Amygdala (tissue), 56 donors: ENCODE measurements around the gene DLG4.
"Not testable (repeated sequence)": the region's sequence is repeated elsewhere in the genome, so short reads cannot be mapped to it uniquely, and the experiment has no call there.

Source experiments
- DNase-seq, 56 donors: peaks; one replicate each; lab custom pipeline; 2025; lab: John Stamatoyannopoulos, UW

DLG4 gene

DNA sequence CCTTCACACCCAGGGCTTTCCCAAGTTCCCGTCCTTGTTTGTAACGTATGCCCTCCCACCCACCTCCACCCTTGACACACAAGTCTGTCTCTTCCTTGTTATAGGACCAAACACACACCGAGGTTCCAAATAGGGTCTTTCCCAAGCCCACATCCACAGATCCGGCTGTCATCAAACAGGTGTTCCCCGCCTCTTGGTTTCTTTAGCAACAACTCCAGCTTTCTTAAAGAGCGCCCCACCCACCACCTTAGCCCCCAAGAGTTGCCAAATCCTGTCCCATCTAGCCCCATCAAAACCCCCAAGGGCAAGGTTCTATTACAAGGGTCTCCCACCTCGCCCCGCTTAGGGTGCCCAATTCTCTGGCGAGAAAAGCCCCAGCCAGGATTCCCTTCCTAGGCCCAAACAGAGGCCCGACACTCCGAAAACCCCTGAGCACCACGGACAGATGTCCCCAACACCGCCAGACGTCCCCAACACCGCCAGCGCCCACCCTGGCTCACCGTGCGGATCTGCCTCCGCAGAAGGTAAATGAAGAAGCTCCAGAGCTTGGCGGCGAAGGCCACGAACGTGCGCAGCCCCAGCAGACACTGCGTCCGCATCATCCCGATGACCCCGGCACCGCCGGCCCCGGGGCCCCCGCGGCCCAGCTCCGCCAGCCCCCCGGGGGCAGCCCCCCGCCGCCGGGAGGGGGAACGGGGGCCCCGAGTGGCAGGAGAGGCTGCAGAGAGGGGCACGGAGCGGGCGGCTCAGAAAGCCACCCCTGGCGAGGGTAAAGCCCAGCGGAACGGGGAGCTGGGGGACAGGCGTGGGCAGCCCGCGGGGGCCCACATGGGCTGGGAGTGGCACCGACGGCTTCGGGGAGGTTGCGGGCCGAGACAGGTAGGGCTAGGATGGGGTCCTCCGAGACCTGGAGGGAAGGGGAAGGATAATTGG, 31.3 kb upstream of the DLG4 start:
- DNase-seq = peak in 1 of 56 donors; percentile 36

DNA sequence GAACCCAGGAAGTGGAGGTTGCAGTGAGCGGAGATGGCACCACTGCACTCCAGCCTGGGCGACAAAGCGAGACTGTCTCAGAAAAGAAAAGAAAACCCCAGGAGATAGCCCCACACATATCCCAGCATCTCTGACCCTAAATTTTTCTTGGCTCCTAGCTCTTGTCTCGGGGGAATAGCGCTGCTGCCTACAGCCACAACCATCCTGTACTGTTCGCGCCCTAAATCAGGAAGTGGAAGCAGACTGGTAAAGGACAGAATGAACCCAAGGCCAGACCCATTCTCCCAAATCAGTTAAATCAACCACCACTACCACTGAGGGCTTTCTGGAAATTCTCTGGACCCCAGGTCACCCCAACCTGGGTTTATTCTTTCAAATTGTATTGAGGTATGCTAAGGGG, 30.2 kb upstream of the DLG4 start:
- DNase-seq = no peak

DNA sequence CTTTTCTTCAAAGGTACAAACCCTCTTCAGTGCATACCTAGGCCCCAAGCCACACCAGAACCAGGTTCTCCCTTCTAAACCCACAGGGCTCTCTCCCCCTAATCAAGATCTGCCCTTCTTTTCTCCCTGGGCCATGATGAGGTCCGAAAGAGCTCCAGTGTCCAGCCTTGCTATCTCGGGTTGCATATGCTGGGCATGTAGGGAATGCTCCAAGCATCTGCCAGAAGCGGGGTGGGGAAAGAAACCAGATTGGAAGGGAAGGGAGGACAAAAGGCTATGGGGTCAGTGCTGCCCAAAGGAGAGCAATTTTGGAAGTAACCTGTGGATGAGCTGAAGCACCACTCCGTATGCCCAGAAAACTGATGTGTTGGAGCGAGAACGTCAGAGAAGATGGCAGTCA, 29.6 kb upstream of the DLG4 start:
- no peak for DNase-seq

DNA sequence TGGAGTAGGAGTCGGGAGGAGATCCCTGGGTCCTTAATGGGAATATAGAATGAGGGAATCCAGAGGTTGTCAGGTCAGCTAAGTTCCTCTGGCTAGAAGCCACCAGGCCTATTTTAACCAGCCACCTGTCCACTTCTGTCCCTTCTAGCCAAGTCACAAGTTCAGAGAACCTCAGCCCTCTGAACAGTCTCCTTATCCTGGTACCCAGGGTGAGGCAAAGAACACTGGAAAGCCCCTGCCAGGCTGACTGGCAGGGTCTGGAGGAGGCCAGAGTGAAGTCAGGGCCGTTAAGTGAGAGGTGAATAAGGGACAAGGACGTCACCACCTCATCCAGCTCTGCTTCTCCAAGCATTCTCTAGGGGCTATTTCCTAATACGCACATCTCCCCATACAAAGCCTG, 29.2 kb upstream of the DLG4 start:
- no peak for DNase-seq

DNA sequence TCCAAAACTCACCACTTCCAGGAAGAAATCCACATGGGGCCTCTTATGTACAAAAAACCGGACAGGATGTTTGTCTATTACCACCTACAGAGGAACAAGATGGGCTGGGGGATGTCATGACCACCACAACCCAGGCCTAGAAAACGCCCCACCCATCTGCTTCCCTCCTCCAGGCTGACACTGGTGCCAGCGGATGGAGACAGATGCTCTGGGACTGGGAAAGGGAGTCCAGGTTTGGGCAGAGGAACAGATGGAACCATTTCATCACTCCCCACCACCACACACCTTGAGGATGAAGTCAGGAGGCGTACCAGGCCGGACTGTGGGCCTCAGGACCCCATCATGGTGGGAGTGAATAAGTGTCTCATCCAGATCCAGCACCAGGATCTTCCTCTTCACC, 27.1 kb upstream of the DLG4 start:
- no peak for DNase-seq

DNA sequence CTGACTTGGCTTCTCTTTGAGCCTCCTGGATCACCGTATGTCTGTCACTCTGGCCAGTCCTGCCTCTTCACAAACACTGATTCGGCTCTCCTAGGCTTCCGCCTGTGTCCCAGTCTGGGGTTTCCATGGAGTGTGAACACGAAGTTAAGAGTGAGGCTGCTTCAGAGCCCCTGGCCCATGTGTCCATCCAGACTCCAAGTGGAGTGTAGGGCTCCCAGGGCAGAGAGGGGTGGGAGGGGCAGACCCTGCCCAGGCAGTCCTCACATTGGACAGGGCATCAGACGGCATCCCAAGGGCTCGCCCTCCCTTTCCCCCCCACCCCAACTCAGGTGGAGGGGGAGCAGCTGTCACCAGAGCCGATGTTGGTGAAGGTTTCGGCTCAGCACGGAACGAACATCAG, 24.2 kb upstream of the DLG4 start:
- DNase-seq = not testable (repeated sequence)

DNA sequence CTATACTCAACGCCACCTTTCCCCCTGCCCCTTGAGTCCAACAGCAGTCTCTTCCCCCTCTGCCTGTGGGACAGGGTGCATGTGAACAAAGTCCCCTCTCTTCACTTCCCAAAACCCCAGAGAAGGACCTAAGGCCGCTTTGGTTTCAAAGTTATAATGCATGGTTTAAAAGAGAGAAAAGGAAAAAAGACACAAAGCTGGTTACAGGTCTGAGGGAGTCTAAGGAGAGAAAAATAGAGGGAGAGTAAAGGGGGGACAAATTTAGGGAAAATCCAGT, 23.8 kb upstream of the DLG4 start:
- no peak for DNase-seq

DNA sequence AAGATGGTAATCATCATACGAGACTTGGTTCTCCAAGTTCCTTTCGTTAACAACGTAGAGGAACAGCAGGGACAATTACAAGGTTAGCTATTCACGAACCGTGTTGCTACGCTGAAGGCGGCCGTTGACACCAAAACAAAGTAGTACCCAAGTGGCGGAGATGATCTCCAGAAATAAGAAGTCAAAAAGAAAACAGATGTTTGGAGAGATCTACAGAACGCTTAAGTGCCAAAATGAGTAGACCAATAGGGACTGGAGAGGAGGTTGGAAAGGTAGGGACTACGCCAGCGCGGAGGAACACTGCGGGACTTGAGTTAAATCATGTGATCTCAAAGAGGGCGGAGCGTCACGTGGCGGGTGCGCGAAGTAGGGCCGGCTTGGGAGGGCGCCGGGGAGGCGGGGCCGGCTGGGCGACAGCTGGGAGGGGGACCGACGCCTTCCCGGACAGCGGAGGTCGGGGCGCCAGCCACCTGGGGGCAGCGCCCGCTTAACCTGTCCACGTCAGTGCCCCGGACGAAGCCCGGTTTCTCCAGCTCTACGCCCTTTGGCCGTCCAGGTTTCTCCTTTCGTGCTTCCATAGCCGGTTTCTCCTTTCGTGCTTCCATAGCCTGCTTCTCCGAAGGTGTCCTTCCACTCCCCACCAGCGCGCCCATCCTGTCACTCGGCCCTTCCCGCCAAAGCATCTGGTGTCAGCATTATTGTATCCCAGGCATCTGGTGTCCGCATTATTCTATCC, 23.2 kb upstream of the DLG4 start:
- DNase-seq = peak; percentile 41 to 95 (median 88)

DNA sequence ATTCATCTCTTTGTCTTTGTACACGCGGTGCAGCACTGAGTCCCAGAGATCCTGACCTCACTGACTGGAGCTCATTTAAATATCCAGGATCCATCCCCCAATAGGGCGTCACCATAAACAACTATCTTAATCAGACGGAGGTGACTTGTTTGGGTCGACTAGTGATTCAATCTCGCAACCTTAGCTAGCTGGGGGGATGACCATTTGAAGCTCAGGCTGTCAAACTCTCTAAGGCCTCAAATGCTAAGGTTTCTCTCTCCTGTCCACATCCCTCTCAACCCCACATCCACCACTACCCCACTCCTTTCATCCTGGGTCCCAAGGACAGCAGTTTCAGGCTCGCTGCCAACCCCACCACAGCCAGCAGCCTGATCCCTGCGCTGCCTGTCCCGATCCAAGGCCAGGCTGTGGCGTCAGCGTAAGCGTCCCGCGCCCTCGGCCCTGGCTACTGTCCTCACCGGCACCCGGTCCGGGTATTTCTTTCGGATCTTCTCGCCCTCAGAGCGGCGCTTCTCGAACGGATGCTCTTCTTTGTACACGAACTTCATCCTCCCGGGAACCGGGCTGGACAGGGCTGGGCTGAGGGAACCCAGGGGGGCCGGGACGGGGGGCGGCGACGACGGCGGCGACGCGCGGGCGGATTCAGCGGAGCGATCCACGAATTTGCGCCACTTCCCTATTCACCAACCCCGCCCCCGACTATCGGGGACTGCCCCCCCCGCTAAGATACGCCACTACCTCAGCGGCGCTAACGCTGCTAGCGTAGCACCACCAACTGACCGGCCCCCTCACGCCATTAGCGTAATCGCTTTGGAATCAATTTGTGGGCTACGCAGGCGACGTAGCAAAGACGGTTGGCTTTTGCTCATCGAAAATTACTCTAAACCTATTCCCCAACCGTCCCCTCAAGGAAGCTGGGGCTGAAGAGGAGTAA, 22.4 kb upstream of the DLG4 start, which contains the start of gene GABARAP:
Gene GABARAP, minus strand, starts transcription at position 667 of the 934 bp plus-strand sequence. Its CDS starts 119 bp downstream, at position 548.
- DNase-seq = peak in 55 of 56 donors; percentile 52 to 95 (median 90)

DNA sequence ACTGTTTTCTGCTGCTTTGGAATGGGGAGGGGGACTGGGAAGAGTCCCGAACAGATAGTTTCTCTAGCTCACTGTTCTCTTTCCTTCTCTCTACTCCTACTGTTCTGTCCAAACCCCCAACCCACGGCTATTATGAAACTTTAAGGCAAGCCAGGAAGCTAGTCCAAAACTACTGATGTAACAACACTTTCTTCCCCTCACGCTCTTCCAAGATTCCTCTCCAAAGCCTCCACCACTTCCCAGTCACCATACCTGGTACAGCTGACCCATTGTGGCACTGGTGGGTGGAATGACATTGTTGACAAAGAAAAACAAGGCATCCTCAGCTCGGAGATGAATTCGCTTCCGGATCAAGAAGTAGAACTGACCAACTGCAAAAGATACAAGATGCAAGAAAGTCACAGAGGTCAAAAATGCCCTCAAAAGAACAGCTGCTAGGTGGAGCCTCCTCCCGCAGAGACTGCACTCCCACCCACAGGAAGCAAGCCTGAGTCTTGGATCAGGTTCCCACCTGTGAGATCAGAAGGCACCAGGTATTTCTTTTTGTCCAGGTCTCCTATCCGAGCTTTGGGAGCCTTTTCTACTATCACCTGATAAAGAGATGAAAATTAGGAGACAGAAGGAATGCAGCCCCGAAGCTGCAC, 21.6 kb upstream of the DLG4 start:
- no peak for DNase-seq

DNA sequence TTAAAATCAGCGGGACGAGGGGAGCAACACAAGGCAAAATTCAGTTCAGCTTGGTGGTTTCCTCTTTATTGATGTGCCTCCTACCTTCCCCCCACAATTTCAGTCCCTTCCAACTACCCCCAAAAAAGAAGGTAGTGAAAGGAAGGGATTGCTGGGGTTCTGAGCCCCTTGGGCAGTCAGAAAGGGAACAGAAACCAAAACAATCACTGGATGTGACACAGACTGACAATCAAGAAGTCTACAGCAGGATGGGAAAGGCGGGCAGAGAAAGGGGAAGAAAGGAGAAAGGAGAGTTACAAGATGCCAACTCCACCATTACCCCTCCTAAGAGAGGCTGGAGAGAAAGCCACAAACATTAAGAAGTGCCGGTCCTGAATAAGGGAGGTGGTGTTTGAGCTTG, 20.7 kb upstream of the DLG4 start:
- no peak for DNase-seq

DNA sequence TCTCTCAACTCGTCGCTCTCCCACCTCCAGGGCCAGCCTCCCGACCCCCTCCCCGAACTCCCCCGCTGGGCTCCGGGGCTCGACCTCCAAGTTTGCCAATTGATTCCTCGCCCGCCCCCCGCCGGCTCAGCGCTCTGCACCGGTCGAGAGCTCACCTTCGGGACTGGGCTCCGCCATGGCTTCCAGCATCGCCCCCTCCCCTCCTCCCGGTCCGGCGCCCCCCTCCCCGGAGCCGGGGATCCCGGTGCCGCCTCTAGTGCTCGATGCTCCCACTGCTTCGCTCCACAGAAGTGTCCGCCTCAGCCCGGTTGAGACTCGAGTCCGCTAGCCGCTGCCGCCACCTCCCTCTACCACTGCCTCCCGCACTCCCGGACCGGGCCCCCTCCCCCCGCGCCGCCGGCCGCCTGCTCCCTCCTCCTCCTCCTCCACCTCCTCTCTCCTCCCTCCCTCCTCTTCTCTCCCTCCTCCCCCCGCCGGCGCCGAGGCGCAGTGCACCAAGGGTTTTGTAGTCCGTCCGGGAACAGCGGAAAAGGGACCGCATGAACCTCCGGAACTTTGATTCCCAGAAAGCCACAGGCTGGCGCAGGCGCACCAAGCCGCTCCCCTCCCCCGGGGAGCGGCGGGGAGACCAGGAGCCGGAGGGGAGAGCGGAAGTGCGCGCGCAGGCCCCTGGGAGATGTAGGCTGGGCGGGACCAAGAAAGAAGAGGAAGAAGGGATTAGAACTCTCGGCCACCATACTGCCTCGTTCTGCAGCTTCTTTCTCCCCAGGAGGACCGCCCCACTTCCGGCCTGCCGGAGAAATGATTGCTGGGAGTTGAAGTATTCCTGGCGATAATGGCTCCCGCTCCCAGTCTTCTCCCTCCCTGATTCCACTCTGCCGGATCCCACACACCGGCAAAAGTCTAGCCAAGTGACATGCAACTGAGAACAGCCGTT, 19.7 kb upstream of the DLG4 start, which contains the start of gene PHF23:
Gene PHF23, minus strand, starts transcription at position 367 of the 937 bp plus-strand sequence. Its CDS starts 178 bp downstream, at position 189.
- peak; percentile 60 to 100 (median 99) for DNase-seq

DNA sequence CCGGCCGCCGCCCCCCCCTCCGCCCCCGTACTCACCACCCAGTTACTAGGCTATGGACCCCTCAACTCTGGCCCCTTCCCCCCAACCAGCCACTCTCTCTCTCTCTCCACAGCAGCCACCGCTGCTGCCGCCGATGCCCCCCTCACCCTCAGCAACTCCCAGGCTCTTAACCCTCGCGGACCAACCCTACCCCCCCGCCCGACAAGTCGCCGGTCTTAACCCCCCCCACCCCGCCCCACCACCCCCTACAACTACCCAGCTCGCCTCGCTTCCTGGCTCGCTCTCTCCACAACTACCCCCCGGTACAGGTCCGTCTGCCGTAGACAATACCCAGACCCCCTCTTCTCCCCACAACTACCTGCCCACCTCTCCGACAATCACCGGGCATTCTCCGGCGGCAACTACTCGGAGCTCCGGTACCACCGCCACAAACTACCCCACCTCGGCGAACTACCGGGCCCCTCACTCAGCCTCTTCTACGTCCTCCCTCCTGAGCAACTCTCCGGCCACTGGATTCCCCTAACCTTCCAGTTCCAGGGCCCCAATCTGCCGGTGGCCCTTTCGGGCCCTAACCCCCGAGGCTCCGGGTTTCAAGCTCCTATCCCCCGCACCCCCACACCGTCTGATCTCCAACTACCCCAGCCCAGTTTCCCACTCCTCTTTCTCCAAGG, 18.9 kb upstream of the DLG4 start:
- peak in 5 of 56 donors; percentile 47 to 66 (median 51) for DNase-seq

DNA sequence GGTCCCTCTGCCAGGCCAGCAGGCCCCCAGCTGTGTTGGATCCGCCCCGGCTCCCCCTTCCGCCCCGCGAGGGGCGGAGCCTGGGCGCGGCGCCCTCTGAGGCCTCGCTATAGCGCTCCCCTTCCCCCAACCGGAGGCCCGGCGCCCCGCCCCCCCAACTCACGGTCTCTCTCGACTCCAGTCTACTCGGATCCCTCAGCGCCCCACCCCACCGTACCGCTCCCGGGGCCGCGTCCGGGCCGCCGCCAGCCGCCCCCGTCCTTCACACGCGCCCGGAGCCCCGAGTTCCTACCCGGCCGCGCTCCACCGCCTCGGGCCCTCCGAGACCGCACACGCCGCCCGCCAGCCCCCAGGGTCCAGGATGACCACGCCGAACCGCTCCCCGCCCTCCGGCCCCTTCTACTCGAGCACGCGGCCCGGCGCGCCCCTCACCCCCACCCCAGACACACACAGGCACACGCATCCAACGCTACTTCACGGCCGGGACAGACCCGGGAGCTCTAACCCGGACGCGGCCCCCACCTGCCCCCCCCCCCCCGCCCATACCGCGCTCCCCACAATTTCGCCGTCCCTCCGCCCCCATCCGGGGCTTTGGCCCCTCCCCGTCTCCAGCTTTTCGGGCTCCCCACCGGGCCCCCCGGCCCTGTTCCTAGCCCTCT, 18.3 kb upstream of the DLG4 start:
- peak in 35 of 56 donors; percentile 23 to 80 (median 48) for DNase-seq

DNA sequence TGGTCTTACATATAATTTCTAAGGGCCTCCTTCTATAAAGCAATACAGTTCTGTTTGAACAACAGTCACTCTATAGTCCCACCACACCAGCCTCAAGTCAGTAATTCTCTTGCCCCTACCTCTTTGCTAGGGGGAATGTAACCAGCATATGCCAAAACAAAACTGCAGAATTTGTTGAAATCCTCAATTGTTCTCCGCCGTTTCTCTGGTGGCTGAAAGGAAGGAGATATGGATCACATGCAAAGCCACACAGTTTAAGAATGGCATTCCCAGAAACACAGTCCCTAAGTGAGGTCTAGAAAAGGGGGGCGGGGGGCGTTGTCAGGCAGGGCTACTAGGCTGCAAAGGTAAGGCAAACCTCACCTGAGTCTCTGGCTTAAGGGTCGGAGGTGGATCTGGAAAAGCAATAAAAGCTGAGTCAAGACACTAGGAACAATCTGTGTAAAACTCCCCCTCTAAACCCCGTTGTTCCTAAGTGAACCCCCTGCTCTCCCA, 17.7 kb upstream of the DLG4 start:
- DNase-seq = no peak

DNA sequence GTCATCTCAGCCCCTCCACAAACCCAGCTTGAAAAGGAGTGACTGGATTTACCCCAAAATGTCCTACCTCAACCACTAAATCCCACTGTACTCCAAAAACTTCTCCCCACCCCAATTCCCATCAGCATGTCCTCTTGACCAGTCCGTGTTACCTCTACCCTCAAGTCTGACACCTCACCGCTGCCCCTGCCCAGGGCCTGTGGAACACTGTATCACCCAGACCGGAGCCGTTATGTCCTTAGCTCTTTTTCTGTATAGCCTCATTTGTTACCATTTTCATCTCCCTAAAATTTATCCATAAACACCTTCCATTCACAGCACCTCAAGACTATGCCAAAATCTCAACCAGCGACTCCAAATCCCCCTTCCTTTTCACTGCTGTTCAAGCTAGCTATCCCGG, 17.2 kb upstream of the DLG4 start:
- no peak for DNase-seq
